Measurements from ENCODE around the gene SV2C. TPM values are rescaled to one million over a fixed set of nuclear protein-coding genes. Genes with fewer than 3 reads are reported as not detected.

SV2C gene
- total and polyA plus RNA-seq, 10 of the 15 experiments (the other 5 are each of a cell fraction or from before 2014, with no cell fraction given) = under 0.01 to 1.1 (median 0.63) TPM

DNA sequence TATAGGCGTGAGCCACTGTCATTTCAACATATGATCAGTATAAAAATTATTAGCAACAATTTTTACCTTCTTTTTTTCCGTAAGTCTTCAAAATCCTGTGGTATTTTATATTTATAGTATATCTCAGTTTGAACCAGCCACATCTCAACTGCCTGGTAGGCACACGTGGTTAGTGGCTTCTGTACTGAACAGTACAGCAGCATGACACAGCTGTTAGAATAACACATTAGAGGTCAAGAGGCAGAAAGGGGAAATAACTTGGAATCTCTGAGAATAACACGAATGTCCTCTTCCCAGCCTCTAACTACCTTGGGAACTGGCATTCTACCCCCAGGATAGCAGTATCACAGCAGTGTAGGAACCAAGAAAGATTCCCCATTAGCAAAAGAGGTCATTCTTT is 211.4 kb downstream of the SV2C start (continued):
- TF ChIP-seq ASH2L (IDR thresholded peaks at IDR 0.05; ENCODE audit: borderline replicate concordance, low read depth) (no peak), SUPT20H (IDR thresholded peaks at IDR 0.05; ENCODE audit: borderline replicate concordance, control insufficient read depth, low read depth, low read length) (no peak), SREBF2 (IDR thresholded peaks at IDR 0.05; ENCODE audit: low read length) (no peak), EED (IDR thresholded peaks at IDR 0.05; ENCODE audit: low read depth) (no peak), CBFB (IDR thresholded peaks at IDR 0.05; ENCODE audit: low read depth) (no peak), TCF7 (IDR thresholded peaks at IDR 0.05; ENCODE audit: borderline replicate concordance) (no peak), SRF (IDR thresholded peaks at IDR 0.05; ENCODE audit: low read depth in 2 of 2, low read length in 2 of 2) (no peak), SMARCA5 (IDR thresholded peaks at IDR 0.05) (no peak), POLR2A (IDR thresholded peaks at IDR 0.05; ENCODE audit: low read depth, low read length) (no peak), RCOR1 (conservative IDR thresholded peaks at IDR 0.05; ENCODE audit: low read depth, low read length) (no peak), LARP7 (IDR thresholded peaks at IDR 0.05) (no peak), RELB (IDR thresholded peaks at IDR 0.05; ENCODE audit: low read depth) (0 out of 2 replicates have a peak, but pooled peaks have one; percentile 25), TAF1 (IDR thresholded peaks at IDR 0.05; ENCODE audit: borderline replicate concordance, low read depth, low read length) (no peak), JUNB (IDR thresholded peaks at IDR 0.05) (no peak), NKRF (conservative IDR thresholded peaks at IDR 0.05) (no peak)
- TF ChIP-seq, protein P1, sequence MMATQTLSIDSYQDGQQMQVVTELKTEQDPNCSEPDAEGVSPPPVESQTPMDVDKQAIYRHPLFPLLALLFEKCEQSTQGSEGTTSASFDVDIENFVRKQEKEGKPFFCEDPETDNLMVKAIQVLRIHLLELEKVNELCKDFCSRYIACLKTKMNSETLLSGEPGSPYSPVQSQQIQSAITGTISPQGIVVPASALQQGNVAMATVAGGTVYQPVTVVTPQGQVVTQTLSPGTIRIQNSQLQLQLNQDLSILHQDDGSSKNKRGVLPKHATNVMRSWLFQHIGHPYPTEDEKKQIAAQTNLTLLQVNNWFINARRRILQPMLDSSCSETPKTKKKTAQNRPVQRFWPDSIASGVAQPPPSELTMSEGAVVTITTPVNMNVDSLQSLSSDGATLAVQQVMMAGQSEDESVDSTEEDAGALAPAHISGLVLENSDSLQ (IDR thresholded peaks at IDR 0.05) = no peak
